Measurements from ENCODE around the gene SCRN3.
A peak's percentile ranks its signal among the peaks of the same experiment; 100 is the strongest.
"Not testable (repeated sequence)": the region's sequence is repeated elsewhere in the genome, so short reads cannot be mapped to it uniquely, and the experiment has no call there.

SCRN3 gene

DNA sequence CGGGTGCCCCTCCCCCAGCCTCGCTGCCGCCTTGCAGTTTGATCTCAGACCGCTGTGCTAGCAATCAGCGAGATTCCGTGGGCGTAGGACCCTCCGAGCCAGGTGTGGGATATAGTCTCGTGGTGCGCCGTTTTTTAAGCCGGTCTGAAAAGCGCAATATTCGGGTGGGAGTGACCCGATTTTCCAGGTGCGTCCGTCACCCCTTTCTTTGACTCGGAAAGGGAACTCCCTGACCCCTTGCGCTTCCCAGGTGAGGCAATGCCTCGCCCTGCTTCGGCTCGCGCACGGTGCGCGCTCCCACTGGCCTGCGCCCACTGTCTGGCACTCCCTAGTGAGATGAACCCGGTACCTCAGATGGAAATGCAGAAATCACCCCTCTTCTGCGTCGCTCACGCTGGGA lies 14.5 kb downstream of the SCRN3 start:
- not testable (repeated sequence) for DNase-seq (ENCODE audit: low spot score)

GRCh38 chr2:174412256-174412655 lies 16.7 kb downstream of the SCRN3 start:
- no peak for DNase-seq (ENCODE audit: low spot score)

DNA sequence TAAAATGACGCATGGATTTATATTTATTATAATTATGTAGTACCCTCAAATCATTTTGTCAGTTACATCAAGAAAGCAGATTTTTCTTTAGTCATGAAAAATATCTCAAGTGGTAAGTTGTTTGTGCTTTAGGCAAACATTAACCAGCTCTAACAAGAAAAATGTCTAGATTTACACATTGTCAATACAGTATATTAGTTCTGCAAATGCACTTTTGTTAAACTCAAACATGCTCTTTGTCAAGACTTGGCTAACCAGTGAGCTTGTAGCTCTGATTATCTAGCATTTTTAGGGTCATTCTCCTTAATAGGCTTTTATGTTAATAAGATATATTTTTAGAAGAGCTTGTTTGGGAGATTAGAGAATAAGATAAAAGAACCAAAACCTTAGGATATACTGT lies 32.7 kb downstream of the SCRN3 start:
- DNase-seq (ENCODE audit: low spot score), result no peak

DNA sequence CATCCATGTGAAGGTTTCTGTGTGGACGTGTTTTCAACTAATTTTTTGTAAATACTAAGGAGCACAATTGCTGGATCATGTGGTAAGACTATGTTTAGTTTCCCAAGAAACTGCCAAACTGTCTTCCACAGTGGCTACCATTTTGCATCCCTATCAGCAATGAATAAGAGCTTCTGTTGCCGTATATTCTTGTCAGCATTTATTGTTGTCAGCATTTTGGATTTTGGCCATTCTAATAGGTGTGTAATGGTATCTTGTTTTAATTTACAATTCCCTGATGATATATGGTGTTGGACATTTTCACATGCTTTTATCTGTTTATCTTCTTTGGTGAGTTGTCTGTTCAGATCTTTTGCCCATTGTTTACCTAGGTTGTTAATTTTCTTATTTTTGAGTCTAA lies 34.5 kb downstream of the SCRN3 start:
- DNase-seq (ENCODE audit: low spot score), result no peak

DNA sequence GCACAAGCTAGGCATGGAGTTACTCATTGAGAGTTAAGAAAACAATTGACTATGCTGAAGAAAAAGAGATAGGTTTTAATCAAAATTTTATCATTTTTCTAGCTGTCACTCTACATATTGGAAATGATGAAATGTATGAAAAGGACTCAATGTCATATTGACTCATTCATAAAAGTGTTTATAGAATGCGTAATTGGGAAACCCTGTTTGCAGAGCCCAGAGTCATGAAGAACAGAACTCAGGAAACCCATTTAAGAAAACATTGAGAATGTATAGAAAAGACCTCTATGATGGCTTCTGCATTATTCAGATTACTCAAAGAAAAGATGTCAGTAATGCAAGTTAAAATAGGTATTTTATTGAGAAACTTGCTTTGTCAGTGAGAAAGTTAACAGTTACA lies 36.4 kb downstream of the SCRN3 start:
- DNase-seq (ENCODE audit: low spot score), result no peak

GRCh38 chr2:174436351-174436750 lies 40.8 kb downstream of the SCRN3 start:
- no peak for DNase-seq (ENCODE audit: low spot score)

GRCh38 chr2:174438146-174438886 lies 42.8 kb downstream of the SCRN3 start:
- DNase-seq (ENCODE audit: low spot score), result no peak

- no peak for DNase-seq (ENCODE audit: low spot score)
Measured at GRCh38 chr2:174439323-174439722, 43.8 kb downstream of the SCRN3 start.

DNA sequence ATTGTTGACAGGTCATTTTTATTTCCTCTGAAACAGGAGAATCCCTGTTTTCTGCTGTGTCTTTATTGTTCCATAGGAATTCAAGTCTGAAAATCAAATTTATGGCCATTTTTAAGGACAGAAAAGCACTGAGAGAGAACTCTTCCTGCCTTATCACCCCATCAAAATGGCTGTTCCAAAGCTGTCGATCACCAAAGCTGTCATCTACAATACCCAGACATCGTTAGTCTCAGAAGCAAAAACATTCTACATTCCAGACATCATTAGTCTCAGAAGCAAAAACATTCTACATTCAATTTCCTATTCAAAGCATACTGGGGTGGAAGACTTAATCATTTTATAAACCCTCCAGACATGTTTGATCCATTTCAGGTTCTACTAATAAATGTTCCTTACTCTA lies 44.4 kb downstream of the SCRN3 start:
- DNase-seq (ENCODE audit: low spot score), result no peak

DNA sequence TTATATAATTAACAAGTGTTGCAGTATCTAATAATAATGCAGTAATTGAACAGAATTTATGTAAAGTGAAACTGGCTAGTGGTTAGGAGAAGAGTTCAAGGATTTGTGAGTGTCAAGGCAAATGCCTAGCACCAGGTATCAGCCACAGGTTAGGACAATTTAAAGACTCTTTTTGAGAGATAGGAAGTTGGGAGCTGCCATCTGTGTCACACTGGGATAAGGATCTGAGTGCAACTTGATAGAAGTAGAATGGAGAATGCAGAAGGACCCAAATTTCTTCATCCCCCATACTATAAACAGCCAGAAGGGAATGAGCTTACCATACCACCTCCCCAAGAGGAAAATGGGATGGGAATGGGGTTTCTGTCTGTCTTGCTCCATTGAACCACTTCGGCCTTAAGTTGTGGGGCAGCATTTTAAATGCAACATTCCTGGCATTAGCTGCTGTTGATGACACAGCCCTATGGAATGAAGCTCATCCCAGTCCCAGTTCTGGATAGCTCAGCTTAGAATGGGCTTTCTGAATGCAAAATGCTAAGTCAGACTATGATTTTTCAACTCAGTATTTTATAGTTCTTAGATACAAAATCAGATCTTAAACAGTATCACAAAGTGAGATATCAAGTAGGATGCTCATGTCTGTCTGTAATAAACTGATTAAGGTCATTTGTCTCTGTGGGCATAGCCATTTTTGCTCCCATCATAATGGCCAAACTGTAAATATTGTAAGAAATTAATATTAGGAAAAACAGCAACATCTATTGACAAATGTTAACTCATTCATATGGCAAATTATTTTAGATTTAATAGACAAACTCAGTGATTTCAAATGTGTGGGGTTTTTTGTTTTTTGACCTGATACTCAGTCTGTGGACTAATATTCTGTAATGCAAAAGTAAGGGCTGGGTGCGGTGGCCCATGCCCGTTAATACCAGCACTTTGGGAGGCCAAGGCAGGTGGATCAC lies 47.3 kb downstream of the SCRN3 start:
- peak; percentile 32 for DNase-seq (ENCODE audit: low spot score)

- no peak for DNase-seq (ENCODE audit: low spot score)
Measured at GRCh38 chr2:174444761-174445160, 49.2 kb downstream of the SCRN3 start.

DNA sequence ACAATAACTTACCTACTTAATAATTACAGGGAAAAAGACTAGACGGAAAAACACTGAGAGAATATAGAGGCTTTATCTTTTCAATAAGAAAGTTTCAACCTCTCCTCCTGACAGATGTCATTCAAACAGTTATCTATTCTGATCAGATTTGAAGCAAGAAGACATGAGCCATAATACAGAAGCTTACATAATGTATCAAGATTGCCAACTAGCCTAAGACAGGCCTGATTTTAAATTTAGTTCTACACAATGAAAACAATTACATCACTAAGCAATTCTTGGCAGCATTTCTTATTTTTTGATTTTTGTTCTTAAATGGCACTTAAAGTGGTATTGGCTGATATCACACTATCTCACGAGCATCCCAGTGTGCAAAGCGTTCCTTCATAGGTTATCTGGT lies 49.7 kb downstream of the SCRN3 start:
- no peak for DNase-seq (ENCODE audit: low spot score)

GRCh38 chr2:174446531-174446930 lies 51.0 kb downstream of the SCRN3 start:
- no peak for DNase-seq (ENCODE audit: low spot score)

DNA sequence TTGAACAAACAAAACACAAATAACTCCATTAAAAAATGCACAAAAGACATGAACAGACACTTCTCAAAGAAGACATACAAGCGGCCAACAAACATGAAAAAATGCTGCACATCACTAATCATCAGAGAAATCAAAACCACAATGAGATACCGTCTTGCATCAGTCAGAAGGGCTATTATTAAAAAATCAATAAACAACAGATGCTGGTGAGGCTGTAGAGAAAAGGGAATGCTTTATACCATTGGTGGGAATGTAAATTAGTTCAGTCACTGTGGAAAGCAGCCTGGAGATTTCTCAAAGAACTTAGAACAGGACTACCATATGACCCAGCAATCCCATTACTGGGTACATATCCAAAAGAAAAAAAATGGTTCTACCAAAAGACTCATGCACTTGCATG lies 53.5 kb downstream of the SCRN3 start:
- no peak for DNase-seq (ENCODE audit: low spot score)

DNA sequence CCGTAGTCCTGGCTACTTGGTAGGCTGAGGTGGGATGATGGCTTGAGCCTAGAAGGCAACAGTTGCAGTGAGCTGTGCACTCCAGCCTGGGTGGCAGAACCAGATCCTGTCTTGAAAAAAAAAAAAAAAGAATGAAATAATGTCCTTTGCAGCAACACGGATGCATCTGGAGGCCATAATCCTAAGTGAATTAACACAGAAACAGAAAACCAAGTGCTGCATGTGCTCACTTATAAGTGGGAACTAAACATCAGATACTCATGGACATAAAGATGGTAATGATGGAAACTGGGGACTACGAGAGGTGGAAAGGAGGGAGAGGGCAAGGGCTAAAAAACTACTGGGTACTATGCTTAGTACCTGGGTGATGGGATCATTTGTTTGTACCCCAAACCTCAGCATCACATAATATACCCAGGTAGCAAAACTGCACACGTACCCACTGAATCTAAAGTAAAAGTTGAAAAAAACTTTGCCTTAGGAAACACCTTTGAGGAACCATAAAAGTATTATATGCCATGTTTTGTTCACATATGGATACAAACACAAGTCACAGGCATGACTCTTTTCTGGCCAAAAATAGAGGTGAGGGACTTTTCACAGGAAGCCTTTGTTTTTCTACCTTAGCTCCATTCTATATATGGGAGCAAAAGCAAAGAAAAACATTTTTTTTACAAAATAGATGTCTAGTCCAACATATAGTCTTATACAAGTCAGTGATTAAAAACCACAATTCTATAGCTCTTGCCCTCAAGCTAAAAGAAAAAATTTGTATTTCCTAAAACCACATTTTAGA lies 54.7 kb downstream of the SCRN3 start:
- no peak for DNase-seq (ENCODE audit: low spot score)

- no peak for DNase-seq (ENCODE audit: low spot score)
Measured at GRCh38 chr2:174454566-174454965, 59.0 kb downstream of the SCRN3 start.

- no peak for DNase-seq (ENCODE audit: low spot score)
Measured at GRCh38 chr2:174461221-174461620, 65.7 kb downstream of the SCRN3 start.

DNA sequence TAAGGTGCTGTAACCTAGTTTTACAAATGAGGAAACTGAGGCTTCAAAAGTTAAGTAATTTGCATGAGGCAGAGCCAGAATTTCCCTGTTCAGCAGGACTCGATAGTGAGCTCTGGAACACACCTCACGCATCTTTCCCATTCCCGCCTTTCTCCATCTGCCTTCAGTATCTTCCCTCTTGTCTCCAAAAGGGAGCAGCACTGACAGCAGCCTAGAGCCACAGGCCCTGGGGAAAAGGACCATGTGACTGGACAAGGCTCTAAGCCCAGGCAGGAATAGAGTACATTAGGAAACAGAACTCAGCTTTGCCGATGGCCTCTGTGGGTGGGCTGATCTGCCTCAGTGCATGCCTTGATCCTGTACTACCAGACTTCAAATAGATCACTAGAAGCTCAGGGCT lies 69.8 kb downstream of the SCRN3 start:
- DNase-seq (ENCODE audit: low spot score), result no peak

- DNase-seq (ENCODE audit: low spot score), result no peak
Measured at GRCh38 chr2:174473796-174474195, 78.3 kb downstream of the SCRN3 start.

GRCh38 chr2:174477759-174478158 lies 82.2 kb downstream of the SCRN3 start:
- DNase-seq (ENCODE audit: low spot score), result no peak
